Posterior cingulate gyrus (tissue), 11 donors: Measurements from ENCODE around the gene LDHD.
A peak's percentile ranks its signal among the peaks of the same experiment; 100 is the strongest.

Experiments used
- DNase-seq, 10 donors: peaks; one replicate each; pipeline versions ENCODE4 v3.0.0 to v3.0.0-alpha.2; 2020 to 2021; ENCODE audit warnings: mixed read lengths in 3 of 10
- intact Hi-C: fragments of 100-400 bp; cut with DNase I; formaldehyde crosslinking; loops from one replicate; pipeline ENCODE4 v1.15.1; 2023

LDHD gene

DNA sequence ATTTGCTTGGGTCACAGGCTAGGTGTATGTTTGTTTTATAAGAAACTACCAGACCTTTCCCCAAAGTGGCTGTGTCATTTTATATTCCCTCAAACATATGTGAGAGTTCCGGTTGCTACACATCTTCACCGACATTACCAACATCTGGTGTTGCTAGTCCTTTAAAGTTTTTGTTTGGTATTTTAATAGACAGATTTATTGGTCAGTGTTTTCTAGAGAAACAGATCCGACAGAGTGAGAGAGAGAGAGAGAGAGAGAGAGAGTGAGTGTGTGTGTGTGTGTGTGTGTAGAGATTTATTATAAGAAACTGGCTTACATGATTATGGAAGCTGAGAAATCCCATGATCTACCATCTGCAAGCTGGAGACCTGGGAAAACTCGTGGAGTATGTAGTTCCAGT, 31.0 kb downstream of the LDHD start:
- intact Hi-C loops: no loop called here
- peak in 1 of 10 donors; percentile 1 for DNase-seq

DNA sequence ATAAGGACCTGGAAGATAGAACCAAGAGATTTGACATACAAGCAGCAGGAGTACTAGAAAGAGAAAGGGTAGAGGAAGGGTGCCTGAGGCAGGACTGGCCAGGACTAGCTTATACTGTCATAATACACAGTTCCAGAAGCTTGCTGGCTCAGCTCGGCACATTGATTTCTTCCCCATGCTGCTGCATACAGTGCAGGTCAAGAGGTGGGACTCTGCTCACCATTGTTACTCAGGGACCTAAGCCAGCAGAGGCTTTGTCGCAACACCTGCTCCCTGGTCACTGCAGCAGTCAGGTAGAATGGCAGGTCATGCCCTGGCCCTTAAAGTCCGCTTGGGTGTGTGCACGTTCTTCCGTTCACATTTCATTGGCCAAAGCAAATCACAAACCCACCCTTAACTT, 32.8 kb downstream of the LDHD start:
- DNase-seq: peak in 1 of 10 donors; percentile 4
- intact Hi-C loops: no loop called here

DNA sequence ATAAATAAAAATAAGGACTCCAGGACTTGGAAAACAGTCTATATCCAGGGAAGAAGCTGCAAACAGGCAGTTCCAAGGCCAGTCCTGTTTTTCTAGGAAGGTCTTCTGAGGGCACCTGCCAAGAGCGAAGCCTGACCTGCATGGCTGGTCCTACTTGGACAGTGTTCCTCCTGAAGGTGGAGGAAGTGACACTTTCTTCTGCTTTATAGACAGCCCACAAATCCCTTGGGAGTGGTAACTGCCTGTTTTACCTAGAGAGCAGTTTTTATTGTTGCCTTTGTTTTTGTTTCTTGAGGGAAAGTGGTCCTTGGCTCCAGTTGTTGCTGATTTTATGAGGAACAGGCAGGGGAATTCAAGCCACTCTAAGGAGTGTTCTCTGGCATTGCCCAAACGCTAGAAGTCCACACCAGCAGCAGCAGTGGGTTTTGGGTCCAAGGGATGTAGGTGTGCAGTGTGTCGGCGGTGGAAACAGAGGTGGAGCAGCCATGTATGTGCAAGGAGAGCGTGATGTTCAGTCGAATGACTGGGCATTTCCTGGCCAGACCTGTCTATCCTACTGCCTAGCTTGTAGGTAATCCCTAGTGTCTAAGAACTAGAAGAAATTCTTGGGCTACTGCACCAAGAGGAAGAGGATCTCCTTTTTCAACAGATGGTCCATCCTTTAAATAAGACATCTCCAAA, 35.3 kb downstream of the LDHD start:
- intact Hi-C loops: no loop called here
- DNase-seq: peak in 1 of 10 donors; percentile 49

DNA sequence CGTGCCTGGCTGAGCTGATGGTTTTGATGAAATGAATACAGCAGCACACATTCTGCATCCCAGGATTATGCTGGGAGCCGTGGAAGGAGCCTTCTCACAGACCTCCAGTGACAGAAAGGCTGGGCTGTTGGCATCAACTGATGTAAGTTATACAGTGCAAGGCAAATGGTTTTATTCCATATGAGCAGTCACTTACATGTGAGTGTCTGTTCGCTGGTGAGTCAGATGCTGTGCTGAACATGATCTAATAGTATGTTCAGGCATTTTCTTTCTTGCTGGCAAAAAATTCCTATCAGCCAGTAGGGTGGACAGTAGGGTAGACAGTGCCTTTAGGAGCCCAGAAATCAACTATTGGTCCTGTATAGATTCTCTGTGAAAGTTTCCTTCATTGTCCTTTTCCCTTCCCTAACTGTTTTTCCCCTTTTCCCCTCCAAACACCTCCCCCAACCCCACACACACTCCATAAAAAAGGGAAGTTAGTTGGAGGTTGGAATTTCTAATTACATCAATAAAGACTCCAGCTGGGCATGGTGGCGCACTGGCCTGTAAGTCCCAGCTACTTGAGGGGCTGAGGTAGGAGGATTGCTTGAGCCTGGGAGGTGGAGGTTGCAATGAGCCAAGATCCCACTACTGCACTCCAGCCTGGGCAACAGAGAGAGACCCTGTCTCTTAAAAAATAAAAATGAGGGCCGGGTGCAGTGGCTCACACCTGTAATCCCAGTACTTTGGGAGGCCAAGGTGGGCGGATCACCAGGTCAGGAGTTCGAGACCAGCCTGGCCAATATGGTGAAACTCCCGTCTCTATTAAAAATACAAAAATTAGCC, 36.2 kb downstream of the LDHD start:
- intact Hi-C loops: no loop called here
- DNase-seq: peak in 1 of 10 donors; percentile 22

DNA sequence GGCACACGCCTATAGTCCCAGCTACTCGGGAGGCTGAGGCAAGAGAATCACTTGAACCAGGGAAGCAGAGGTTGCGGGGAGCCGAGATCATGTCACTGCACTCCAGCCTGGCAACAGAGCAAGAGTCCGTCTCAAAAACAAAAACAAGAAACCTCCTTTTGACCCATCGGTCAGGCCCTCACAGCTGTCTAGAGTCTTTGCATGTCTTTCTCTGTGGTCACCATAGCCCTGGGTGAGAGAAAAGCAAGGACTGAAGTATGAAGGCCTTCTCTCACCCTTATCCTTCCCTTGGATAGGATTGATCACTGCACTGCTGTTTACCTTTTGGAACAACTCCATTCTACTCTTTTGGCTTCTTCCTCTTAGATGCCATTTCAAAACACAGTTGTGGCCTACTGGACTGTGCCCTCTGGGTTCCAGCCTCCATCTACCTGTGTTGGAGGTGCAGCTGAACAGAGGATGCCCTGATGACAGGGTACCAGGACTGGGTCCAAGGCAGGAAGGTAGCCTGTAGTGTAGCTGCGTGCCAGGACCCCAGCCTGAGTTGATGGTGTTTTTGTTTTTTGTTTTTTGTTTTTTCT, 37.1 kb downstream of the LDHD start:
- intact Hi-C loops: no loop called here
- DNase-seq: no peak

DNA sequence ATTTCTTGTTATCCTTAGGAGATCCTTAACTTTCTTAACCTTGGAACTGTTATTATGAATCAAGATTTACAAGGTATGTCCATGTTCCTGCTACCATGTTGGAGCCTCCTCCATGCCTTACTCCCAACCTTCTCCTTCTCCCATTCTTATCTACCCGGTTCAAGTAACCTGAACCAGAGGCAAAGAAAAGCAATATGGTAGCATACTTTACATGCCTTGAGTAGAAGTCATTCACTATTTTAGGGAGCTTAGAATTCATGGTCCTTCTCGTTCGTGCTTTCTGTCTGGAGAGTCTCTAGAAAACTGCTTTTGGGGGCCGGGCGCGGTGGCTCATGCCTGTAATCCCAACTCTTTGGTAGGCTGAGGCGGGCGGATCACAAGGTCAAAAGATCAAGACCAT, 37.7 kb downstream of the LDHD start:
- DNase-seq: peak in 1 of 10 donors; percentile 14
- intact Hi-C loops: no loop called here

DNA sequence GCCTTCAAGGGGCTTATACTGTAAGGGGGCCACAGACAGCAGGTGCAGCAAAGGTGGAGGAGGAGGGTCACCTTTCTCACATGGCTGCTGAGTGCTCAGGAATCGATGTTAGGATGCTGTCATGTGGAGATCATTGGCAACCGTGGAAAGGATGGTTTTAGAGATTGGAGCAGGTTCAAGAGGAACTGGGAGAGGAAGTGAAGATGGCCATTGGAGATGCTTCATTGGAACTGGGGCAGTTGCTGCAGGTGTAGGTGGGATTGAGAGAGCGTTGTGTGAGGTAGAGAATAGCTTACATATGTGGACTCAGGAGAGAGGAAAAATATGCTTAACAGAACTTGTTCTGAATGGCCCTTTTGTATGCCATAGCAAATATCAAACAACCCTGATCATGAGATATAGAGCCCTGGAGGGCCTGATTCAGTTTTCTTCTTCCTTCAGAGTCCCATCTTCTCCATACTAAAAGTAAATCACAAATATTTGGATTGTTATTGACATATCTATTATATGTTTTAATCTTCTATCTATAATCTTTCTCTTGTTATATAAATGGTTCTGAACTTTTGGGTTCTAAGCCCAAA, 40.8 kb downstream of the LDHD start:
- intact Hi-C loops: no loop called here

DNA sequence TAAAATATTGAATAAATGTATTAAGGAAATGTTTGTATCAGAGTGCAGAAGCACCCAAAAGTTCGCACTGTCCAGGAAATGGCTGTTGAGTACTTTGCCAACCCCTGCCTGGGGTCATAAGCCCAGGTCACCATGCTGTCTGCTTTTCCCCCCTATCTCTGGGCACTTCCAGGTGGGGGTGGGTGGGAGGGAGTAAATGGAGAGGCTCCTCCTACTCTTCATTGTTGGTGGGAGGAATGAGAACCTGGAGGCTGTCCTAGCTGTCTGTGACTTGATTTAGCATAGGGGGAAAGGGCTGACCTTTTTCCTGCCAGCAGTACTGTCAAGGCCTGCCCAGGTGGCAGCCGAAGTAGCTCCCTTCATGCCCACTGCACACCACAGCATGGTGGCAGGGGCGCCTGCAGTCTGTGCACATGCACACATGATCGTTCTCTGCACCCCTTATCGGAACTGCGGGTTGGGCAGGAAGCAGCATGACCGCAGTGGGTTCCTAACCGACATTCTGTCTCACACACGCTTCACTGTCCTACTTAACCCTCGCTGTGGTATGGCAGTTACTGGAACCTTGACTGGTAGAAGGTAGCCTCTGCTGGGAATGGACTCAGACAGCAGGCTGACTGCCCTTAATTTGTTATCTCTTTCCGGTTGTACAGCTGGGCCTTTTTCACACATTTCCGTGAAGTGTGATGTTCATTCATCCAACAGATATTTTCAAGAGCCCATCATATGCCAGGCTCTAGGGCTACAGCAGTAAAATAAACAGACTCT, 41.5 kb downstream of the LDHD start:
- intact Hi-C loops: no loop called here
- DNase-seq: peak in 1 of 10 donors; percentile 76

More for the DNA sequence above, 40.8 kb downstream of the LDHD start:
- DNase-seq: peak in 1 of 10 donors; percentile 22

DNA sequence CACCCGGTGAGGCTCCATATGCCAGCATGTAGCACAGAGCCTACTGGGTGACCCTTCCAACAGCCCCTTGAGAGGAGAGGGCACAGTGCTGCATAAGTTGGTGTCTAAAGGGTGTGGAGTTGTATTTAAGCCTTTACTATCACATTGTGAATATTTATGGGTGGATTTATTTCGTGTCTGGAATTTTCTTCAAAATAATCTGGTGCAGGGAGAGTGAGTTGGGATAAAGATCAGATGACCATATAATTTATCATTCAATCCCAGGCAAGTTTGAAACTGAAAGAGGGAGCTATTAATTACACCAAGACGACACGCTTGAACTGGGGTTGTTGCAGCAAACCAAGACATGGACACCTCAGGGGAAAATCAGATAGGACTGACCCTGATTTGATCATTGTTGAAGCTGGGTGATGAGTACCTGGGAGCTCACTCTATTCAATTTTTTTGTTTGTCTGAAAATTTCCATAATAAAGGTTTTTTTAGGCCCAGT, 42.2 kb downstream of the LDHD start:
- no peak for DNase-seq
- intact Hi-C loops: no loop called here

DNA sequence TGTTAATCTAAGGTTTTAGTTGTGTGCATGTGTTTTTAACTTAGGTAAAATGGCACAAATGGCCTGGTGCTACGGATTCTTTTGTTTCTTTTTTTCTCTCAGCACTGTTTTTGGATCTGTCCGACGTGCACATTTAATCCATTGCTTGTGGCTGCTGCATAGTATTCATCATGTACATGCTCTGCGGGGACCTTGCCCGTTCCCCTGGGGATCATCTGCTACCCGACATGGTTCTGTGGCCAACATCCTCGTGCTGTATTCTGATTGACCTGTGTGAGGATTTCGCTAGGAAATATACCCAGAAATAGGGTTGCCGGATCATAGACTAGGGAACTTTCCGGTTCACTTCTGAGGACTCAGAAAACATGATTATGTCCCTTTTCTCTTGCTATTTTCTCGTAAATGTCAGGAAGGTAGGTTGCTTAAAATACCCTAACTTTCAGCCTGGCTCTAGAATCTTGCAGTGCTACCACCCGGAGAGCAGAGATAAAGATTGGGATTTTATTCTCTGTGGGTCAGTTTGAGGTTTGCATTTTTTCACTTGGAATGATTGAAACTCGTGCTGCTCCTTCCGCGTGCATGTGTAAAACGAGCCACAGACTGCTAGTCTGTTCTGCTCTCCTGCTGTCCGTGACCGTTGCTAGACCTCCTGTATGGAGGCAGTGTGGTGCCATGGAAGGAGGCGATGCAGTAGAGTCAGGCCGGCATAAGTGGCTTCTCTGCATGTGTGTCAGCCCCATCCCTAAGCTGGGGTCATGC, 42.9 kb downstream of the LDHD start:
- peak in 1 of 10 donors; percentile 38 for DNase-seq
- intact Hi-C loops: no loop called here

DNA sequence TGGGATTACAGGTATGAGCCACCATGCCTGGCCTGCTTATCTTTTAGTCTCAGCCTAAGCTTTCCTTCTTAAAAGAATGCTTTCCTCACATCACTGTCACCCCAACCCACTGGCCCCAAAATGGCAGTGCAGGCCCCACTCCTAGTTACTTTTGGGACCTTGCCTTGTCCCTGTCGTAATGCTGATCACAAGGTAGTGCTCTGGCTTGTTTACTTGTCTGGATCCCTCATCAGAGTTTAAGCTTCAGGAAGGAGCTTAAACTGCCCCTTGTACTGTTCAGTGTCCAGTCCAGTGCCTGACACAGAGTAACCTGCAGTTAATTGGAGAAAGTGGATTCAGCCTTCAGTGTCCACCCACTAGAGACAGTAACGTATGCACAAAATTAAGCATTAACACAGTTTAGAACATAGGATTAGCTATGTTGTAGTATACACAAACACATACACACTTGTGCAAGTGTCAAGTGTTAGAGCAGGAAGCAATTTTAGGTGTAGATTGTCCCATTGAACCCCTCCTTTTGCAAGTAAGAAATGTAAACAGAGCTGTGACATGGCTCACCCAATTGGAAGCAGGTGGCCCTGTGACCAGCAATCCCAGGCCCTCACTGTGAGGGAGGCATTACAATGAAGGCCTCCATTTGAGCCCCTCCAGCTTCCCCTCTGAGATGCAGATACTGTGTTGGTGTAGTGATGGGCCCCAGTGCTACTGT, 44.2 kb downstream of the LDHD start:
- intact Hi-C loops: no loop called here
- DNase-seq: peak in 1 of 10 donors; percentile 42

DNA sequence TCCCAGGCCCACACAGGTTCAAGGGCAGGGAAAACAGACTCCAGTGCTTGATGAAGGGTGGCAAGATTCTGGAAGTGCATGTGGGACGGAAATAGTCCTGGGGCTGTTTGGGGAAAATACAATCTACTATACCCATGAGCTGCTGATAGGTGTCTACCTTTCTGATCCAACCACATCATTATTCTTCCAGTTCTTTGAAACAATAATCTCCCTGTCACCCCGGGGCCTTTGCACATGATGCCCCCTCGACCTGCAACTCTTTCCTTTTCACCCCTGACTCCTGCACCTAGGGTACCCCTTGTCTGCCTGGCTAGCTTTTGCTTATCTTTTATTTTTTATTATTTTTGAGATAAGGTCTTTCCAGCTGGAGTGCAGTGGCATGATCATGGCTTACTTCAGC, 45.0 kb downstream of the LDHD start:
- intact Hi-C loops: no loop called here
- peak in 1 of 10 donors; percentile 2 for DNase-seq

DNA sequence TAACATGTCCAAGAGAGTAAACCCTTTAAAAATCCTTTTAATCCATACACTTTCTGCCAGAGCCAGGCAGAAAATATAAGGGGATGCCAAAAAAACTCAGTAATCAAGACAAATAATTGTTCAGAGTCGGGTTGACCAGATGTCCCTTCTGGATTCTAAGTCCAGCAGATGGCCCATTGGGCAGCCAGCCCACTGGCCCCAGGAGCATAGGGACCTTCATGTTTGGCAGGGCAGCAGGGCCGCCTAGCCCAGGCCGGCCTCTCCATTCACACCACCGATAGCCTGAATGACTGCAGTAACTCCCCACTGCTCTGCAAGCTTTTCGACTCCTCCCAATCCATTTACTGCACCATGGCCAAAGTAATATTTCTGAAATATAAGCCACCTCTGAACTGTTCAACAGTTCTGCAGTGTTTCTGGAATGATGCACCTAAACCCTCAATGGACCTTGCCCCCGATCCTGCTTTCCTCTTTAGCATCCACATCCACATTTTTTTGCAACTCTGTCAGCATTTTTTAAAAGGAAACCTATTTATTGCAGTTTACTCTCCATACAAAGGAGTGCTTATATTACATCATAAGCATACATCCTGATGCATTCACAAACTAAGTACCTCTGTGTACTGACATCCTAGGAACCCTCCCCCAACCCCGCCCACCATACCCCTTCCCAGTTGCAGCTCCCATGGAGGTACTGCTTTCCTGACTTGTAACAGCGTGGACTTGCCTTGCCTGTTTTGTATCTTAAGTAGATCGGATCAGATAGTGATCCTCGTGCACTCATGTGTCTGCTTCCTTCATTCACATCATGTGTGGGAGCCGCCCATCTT, 46.4 kb downstream of the LDHD start:
- intact Hi-C loops: no loop called here
- DNase-seq: peak; percentile 29 to 92 (median 52)

DNA sequence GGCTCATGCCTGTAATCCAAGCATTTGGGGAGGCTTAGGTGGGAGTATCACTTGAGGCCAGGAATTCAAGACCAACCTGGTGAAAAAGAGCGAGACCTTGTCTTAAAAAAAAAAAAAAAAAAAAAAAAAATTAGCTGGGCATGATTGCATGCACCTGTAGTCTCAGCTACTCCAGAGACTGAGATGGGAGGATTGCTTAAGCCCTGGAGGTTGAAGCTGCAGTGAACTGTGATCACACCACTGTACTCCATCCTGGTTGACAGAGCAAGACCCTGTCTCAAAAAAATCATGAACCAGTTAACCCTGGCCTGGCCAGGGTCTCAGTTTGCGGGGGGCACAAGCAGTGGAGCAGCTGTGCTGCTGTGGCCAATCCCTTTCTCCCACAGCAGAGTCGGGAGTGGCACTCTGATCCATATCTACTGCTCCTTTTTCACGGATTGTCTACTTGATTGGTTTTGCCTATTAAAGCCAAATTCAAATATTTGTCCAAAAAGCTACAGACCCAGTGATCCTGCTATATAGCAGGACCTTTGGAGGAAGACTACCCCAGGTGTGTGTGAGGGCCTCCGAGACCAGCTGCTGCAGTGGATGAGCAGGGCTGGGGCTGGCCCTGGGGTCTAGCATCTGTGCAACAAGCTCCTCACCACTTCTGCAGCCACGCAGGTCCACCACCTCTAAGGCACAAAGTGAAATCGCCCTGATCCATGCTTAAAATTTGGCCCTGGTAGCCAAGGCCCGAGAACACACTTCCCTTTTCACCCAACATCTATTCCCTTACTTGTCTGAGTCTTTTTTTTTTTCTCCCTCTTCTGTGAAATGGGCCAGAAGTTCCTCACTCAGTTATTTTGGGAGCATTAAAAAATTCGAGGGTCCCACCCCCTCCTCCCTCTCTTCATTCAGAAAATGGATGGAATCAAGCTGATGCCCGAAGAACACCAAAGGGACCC, 48.2 kb downstream of the LDHD start:
- intact Hi-C loops: no loop called here
- DNase-seq: peak in 1 of 10 donors; percentile 68

DNA sequence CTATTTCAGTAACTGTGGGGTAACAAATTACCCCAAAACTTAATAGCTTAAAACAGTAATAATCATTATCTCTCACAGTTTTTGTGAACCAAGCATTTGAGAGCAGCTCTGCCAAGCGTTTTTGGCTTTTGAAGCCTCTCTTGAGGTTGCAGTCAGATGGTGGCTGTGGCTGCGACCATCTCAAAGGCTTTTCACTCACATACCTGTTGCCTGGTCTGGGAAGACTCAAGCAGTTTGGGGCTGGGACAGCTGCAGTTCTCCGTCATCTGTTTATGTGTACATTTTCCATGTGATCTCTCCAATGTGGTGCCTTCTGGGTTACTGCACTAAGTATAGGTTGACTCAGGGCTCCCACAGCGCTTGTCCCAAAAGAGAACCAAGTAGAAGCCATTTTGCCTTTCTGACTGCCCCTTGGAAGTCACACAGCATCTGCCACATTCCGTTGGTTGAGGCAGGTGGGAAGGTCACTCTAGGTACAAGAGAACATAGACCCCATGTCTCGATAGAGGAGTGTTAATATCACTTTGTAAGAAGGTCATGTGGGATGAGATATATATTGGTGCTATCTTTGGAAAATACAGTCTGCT, 49.6 kb downstream of the LDHD start:
- peak in 1 of 10 donors; percentile 38 for DNase-seq
- intact Hi-C loops: no loop called here

DNA sequence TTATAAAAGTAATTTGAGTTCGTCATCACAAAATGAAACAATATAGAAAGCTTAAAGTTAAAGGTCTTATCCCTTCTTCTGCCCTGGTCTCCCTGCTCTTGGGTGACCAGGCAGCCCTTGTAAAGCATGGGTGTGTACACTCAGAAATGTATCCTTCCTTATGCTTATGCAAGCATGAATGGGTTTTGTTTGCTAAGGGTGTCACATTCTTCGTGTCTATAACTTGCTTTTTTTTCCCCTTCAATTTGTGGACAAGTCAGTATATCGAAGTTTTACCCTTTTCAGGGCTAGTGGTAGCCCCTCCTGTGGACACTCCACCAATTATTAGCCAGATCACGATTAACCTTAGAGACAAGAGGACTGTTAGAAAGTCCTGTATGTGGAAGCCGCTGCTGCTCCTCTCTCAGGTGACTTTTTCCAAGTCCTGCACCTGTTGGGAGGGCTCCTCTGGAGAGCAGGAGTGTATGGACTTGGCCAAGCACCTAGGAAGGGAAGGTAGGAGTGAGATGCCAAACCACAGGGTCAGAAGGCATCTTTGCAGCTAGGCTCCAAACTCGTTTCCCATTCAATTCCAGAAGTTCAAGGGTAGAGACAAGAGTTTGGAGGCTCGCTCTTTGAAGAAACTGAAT, 50.9 kb downstream of the LDHD start:
- DNase-seq: peak in 1 of 10 donors; percentile 15

More for the DNA sequence above, 50.9 kb downstream of the LDHD start:
- intact Hi-C loops: no loop called here
